GM12865 (cell line): Measurements from ENCODE around the gene ARHGAP22.

ENCODE experiments used
- DNase-seq: peaks from one replicate; pipeline ENCODE4 v3.0.0; 2010; ENCODE audit warnings: low read depth
- H3K4me3 ChIP-seq: 2 replicates; pipeline ENCODE4 v1.5.1; 2011; ENCODE audit warnings: mild to moderate bottlenecking, low read depth, low read length, control low read depth
- CTCF ChIP-seq: IDR thresholded peaks from 2 replicates; pipeline ENCODE4 v1.5.1; 2011; ENCODE audit warnings: low read length, control low read depth, low read depth, inconsistent platforms; ENCODE audit not compliant: insufficient read depth; ENCODE audit errors: missing control alignments

ARHGAP22 gene

GRCh38 chr10:48460182-48460581, 144.7 kb downstream of the ARHGAP22 start:
- TF ChIP-seq CTCF = no peak
- H3K4me3 ChIP-seq = no peak overlapping the region
- no peak for DNase-seq

GRCh38 chr10:48459270-48460150, 145.4 kb downstream of the ARHGAP22 start:
- TF ChIP-seq CTCF = no peak
- H3K4me3 ChIP-seq = no peak overlapping the region
- DNase-seq = no peak

GRCh38 chr10:48458662-48459048, 146.2 kb downstream of the ARHGAP22 start:
- no peak for TF ChIP-seq CTCF
- no peak overlapping the region for H3K4me3 ChIP-seq
- DNase-seq = no peak

- no peak for DNase-seq
- no peak for TF ChIP-seq CTCF
- H3K4me3 ChIP-seq = no peak overlapping the region
Measured at GRCh38 chr10:48457949-48458661, 146.8 kb downstream of the ARHGAP22 start.

- TF ChIP-seq CTCF = no peak
- no peak for DNase-seq
- H3K4me3 ChIP-seq = no peak overlapping the region
Measured at GRCh38 chr10:48456808-48457761, 147.8 kb downstream of the ARHGAP22 start.

- TF ChIP-seq CTCF = no peak
- DNase-seq = no peak
- no peak overlapping the region for H3K4me3 ChIP-seq
Measured at GRCh38 chr10:48456361-48456804, 148.5 kb downstream of the ARHGAP22 start.
